GM23248 (cell line): Measurements from ENCODE around the gene PCED1A. TPM values are rescaled to one million over a fixed set of nuclear protein-coding genes. Genes with fewer than 3 reads are reported as not detected.
A peak's percentile ranks its signal among the peaks of the same experiment; 100 is the strongest.

ENCODE experiments used
- DNase-seq: peaks from one replicate; pipeline ENCODE4 v3.0.0-alpha.2; 2015
- H2AFZ ChIP-seq: fragments of 200-600 bp; sonication (generic); 2 replicates; pipeline ENCODE4 v1.6.1; 2016; ENCODE audit warnings: antibody characterized with exemption
- H3F3A ChIP-seq: fragments of 200-600 bp; sonication (generic); 2 replicates; pipeline ENCODE4 v1.6.1; 2016; ENCODE audit warnings: mild to moderate bottlenecking, antibody characterized with exemption, mixed run types; ENCODE audit not compliant: insufficient read depth
- H3K27ac ChIP-seq: fragments of 200-600 bp; sonication (generic); 2 replicates; pipeline ENCODE4 v1.5.1; 2016; ENCODE audit warnings: mild to moderate bottlenecking
- H3K27me3 ChIP-seq: fragments of 200-600 bp; sonication (generic); replicated peaks from 2 replicates; pipeline ENCODE4 v1.6.1; 2016; ENCODE audit warnings: mild to moderate bottlenecking; ENCODE audit not compliant: insufficient read depth
- H3K36me3 ChIP-seq: fragments of 200-600 bp; sonication (generic); 2 replicates; pipeline ENCODE4 v1.6.1; 2016; ENCODE audit warnings: low read depth, mild to moderate bottlenecking
- H3K4me1 ChIP-seq: fragments of 200-600 bp; sonication (generic); 2 replicates; pipeline ENCODE4 v1.6.1; 2016; ENCODE audit warnings: mild to moderate bottlenecking; ENCODE audit not compliant: insufficient read depth
- H3K4me2 ChIP-seq: fragments of 200-600 bp; sonication (generic); one replicate; pipeline ENCODE4 v1.6.1; 2016; ENCODE audit warnings: mild to moderate bottlenecking; ENCODE audit not compliant: unreplicated experiment
- H3K4me3 ChIP-seq: fragments of 200-600 bp; sonication (generic); 2 replicates; pipeline ENCODE4 v1.5.1; 2016; ENCODE audit warnings: mild to moderate bottlenecking
- H3K79me2 ChIP-seq: fragments of 200-600 bp; sonication (generic); 2 replicates; pipeline ENCODE4 v1.6.1; 2016; ENCODE audit warnings: mild to moderate bottlenecking; ENCODE audit not compliant: insufficient read depth
- H3K9ac ChIP-seq: fragments of 200-600 bp; sonication (generic); 2 replicates; pipeline ENCODE4 v1.6.1; 2016; ENCODE audit warnings: mild to moderate bottlenecking
- H3K9me2 ChIP-seq: fragments of 200-600 bp; sonication (generic); 2 replicates; pipeline ENCODE4 v1.6.1; 2016; ENCODE audit warnings: mixed run types, mild to moderate bottlenecking, moderate library complexity; ENCODE audit not compliant: insufficient read depth
- H3K9me3 ChIP-seq: fragments of 200-600 bp; sonication (generic); one replicate; pipeline ENCODE4 v1.6.1; 2017; ENCODE audit warnings: low read depth
- H4K20me1 ChIP-seq: fragments of 200-600 bp; sonication (generic); 2 replicates; pipeline ENCODE4 v1.6.0; 2016; ENCODE audit not compliant: insufficient read depth
- EZH2 ChIP-seq: fragments of 200-600 bp; sonication (generic); IDR thresholded peaks from 2 replicates; pipeline ENCODE4 v1.6.1; 2018; ENCODE audit warnings: antibody characterized with exemption, mild to moderate bottlenecking; ENCODE audit not compliant: insufficient read depth, poor library complexity, severe bottlenecking
- EZH2phosphoT487 ChIP-seq: fragments of 200-600 bp; sonication (generic); IDR thresholded peaks from 2 replicates; pipeline ENCODE4 v1.6.1; 2018; ENCODE audit warnings: antibody characterized with exemption, moderate library complexity, mild to moderate bottlenecking, low read depth; ENCODE audit not compliant: insufficient read depth
- WGBS, 2 experiments: methylation state at CpG; one replicate each; pipeline ENCODE4 v1.1.6; 2015 to 2017; ENCODE audit warnings: low lambda C conversion rate in 2 of 2, low coverage in 1 of 2; ENCODE audit errors: missing lambda C conversion rate in 2 of 2; 5-methylcytosine and 5-hydroxymethylcytosine counted together
- in situ Hi-C: fragments of 300-500 bp; cut with MboI; formaldehyde crosslinking; loops from 2 replicates; pipeline ENCODE4 v1.15.0; 2020
- polyA plus RNA-seq: library from polyadenylated mRNA; unstranded; fragments of >200 nt; fragmentation: Nextera tagmentation; extraction: Ambion mirVana; gene quantifications from 2 replicates; pipeline ENCODE4 v1.2.1, GENCODE V29; 2016
- total RNA-seq: library from RNA; depleted of rRNA; stranded (reverse); fragments of >200 nt; shearing (Covaris generic); gene quantifications from 2 replicates; pipeline ENCODE4 v1.2.3, GENCODE V29; 2014

The PCED1A gene
- total and polyA plus RNA-seq, 2 experiments from 2014 or later = 17.3 to 39.2 TPM

DNA sequence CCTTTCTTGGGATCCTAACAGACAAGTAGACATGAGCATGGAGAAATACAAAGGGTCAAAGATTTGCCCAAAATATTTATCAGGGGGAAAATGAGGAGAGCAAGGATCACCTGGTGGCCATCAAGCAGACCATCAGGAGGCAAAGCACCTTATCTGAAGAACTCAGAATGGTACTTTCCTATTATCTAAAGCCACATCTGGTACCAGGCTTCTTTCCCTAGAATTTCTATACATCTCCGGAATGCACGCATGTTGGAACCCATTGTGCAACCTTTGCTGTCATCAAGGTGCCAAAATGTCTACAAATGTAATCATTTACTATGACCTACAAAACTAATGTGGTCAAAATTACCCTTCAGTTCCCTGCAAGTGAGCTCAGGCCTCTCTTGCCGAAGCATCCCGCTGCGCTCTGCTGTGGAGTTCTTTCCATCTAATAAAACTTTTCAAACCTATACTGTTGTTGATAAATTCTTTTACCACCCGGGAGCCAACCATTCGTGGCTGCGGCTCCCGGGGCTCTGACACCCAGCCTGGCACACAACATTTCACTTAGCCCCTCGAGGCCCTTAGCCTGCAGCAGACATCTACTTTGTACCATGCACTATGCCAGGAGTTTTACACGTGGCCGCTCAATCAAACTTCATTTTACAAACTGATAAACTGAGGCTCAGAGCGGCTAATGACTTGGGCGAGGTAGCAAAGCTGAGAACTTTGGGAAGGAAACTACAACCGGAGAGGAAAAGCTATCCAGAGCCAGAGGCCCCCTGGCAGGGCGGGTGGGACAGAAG lies 36.2 kb downstream of the PCED1A start:
- no peak overlapping the region for H2AFZ ChIP-seq
- H3K27ac ChIP-seq = no peak overlapping the region
- TF ChIP-seq EZH2 = no peak
- no peak for TF ChIP-seq EZH2phosphoT487
- no peak overlapping the region for H3K4me2 ChIP-seq
- in situ Hi-C loops = no loop called here
- H3F3A ChIP-seq = no peaks in the 10 kb centered on the region
- no peaks in the 10 kb centered on the region for H3K9me3 ChIP-seq
- no peaks in the 10 kb centered on the region for H4K20me1 ChIP-seq
- H3K9me2 ChIP-seq = no peaks in the 10 kb centered on the region
- H3K4me1 ChIP-seq = no peaks in the 10 kb centered on the region
- no peak overlapping the region for H3K9ac ChIP-seq
- H3K36me3 ChIP-seq = no peaks in the 10 kb centered on the region
- DNase-seq = no peak
- H3K27me3 ChIP-seq = peaks cover 89% of the 10 kb centered on the region
- 64% methylated on average over 15 to 16 of the region's 16 CpGs for WGBS, 2 experiments
- no peaks in the 10 kb centered on the region for H3K79me2 ChIP-seq
- H3K4me3 ChIP-seq = no peak overlapping the region

DNA sequence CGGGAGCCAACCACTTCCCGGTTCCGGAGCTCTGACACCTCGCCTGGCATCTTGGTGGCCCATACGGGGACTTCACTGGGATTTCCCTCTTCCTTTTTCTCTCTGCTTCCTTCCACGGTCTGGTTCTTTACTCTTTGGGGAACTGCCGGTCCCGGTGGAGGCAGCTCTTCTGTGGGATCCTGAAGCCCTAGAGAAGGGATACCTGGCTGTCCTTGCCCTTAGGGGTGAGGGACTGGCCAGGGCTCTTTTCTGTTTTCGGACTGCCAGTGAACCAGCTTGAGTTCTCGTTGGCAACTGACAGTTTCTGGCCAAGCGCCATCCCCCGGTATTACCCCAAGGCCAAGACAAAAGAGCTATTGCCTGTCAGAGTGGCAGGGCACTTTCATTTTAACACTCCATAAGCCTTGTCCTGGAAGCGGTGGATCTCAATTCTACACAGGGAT lies 39.1 kb downstream of the PCED1A start:
- H3K79me2 ChIP-seq = no peaks in the 10 kb centered on the region
- H3F3A ChIP-seq = no peaks in the 10 kb centered on the region
- H3K9me2 ChIP-seq = no peaks in the 10 kb centered on the region
- in situ Hi-C loops = no loop called here
- no peak overlapping the region for H2AFZ ChIP-seq
- H3K4me1 ChIP-seq = no peaks in the 10 kb centered on the region
- no peak overlapping the region for H3K4me2 ChIP-seq
- DNase-seq = no peak
- H3K4me3 ChIP-seq = no peak overlapping the region
- H3K36me3 ChIP-seq = no peaks in the 10 kb centered on the region
- no peak overlapping the region for H3K27ac ChIP-seq
- no peaks in the 10 kb centered on the region for H3K9me3 ChIP-seq
- TF ChIP-seq EZH2 (peak; percentile 77), EZH2phosphoT487 (no peak)
- 15 to 16% methylated on average over 13 of the region's 13 CpGs for WGBS, 2 experiments
- no peaks in the 10 kb centered on the region for H4K20me1 ChIP-seq
- no peak overlapping the region for H3K9ac ChIP-seq
- H3K27me3 ChIP-seq = peaks cover 68% of the 10 kb centered on the region

DNA sequence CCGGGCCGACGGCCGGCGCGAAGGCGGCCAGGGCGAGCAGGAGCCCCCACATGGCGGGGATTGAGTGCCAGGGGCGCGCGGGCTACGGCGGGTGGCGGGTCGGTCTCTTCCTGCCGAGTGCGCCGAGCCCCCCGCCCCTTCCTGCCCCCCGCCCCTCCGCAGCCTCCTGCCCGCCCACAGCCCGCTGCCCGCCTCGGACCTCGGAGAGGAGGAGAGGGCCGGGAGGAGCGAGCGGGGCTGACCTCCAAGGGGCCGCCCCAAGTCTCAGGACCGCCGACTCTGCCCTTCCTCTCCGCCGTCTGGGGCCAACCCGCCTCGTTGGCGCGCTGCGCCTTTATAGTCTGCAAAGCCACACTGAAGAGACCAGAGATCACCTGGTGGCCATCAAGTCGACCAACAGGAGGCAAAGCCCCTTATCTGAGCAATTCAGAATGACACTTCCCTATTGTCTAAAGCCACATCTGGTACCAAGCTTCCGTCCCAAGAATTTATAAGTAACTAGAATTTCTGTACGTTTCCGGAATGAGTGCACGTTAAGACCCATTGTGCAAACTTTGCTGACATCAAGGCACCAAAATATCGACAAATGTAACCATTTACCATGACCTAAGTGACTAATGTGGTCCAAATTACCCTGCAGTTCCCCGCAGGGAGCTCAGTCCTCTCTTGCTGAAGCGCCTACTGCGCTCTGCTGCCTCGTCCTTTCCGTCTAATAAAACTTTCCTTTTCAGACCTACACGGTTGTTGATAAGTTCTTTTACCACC lies 39.8 kb downstream of the PCED1A start, which contains the start of gene CPXM1:
TSS of gene CPXM1 (minus strand) at position 107 of the 765 bp plus-strand sequence. CDS start at position 52, 55 bp downstream.
- Histone ChIP-seq H3K27me3 (peaks cover 62% of the 10 kb centered on the region), H3K4me1 (no peaks in the 10 kb centered on the region), H4K20me1 (no peaks in the 10 kb centered on the region), H3K9me3 (no peaks in the 10 kb centered on the region), H3K9ac (no peak within 1 kb of the TSS), H3K9me2 (no peaks in the 10 kb centered on the region), H3K27ac (no peak within 1 kb of the TSS), H3K36me3 (no peaks in the 10 kb centered on the region), H3K4me2 (peak within 1 kb of the TSS; percentile 39), H3K79me2 (no peaks in the 10 kb centered on the region), H3F3A (no peaks in the 10 kb centered on the region), H3K4me3 (peak within 1 kb of the TSS; percentile 35; the same call in 1 of the 2 replicates), H2AFZ (no peak within 1 kb of the TSS)
- DNase-seq = no peak
- WGBS, 2 experiments = 6 to 9% methylated on average over 22 to 39 of the region's 52 CpGs
- in situ Hi-C loops = no loop called here
- no peak for TF ChIP-seq EZH2phosphoT487
- TF ChIP-seq EZH2 = peak; percentile 81

DNA sequence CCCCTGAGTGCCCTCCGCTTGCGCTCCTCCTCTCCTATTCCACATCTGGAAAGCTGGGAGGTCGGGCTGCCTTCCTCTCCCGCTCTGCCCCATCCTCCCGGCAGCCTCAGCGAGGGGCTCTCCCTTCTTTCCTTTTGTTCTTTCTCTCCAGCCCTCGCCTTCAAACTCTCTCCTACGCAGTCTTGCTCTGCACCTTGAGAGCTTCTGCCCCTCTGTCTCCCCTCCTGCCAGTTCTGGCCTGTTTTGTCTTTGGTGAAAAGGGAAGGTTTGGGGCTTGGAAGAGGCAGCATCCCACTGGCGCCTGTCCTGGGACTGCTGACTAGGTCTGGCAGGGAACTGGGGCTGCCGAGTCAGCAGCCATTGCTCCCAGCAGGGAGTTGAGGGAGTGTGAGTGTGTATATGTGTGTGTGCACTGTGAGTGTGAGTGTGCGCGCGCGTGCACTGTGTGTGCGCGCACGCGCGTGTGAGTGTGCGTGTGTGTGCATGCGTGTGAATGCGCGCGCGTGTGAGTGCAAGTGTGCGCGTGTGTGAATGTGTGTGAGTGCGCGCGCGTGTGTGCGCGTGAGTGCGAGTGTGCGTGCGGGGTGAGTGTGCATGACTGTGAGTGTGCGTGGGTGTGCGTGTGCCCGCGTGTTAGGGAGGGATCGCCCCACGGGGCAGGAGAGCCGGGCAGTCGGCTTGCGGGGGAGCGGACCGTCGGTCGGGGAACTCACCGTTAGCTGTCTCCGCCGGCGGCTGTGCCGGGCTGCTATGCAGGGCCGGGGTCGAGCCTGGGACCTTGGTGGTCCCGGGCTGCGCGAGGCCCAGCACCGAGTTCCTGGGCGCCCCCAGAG lies 40.6 kb downstream of the PCED1A start:
- H3K4me1 ChIP-seq = no peaks in the 10 kb centered on the region
- H3K9me2 ChIP-seq = no peaks in the 10 kb centered on the region
- H3K9me3 ChIP-seq = no peaks in the 10 kb centered on the region
- no peaks in the 10 kb centered on the region for H3F3A ChIP-seq
- no peaks in the 10 kb centered on the region for H3K79me2 ChIP-seq
- no peak overlapping the region for H3K9ac ChIP-seq
- H3K4me3 ChIP-seq = peak overlapping the region; percentile 35; the same call in 1 of the 2 replicates
- in situ Hi-C loops = no loop called here
- 3 to 4% methylated on average over 39 to 61 of the region's 61 CpGs for WGBS, 2 experiments
- H4K20me1 ChIP-seq = no peaks in the 10 kb centered on the region
- peak; percentile 55 for DNase-seq
- peaks cover 54% of the 10 kb centered on the region for H3K27me3 ChIP-seq
- no peak overlapping the region for H2AFZ ChIP-seq
- H3K4me2 ChIP-seq = peak overlapping the region; percentile 39
- TF ChIP-seq EZH2 (peak; percentile 76), EZH2phosphoT487 (no peak)
- H3K27ac ChIP-seq = no peak overlapping the region
- no peaks in the 10 kb centered on the region for H3K36me3 ChIP-seq
